NCI-H226 (cell line): ENCODE results near the gene CDKN1B.

Experiments used
- DNase-seq: peaks from one replicate; pipeline ENCODE4 v3.0.0-alpha.2; 2015

The CDKN1B gene

GRCh38 chr12:12770262-12770661 lies 53.1 kb downstream of the CDKN1B start:
- DNase-seq = no peak
